ENCODE measurements around the gene GSTO2. TPM values are rescaled to one million over a fixed set of nuclear protein-coding genes. Genes with fewer than 3 reads are reported as not detected.
A peak's percentile ranks its signal among the peaks of the same experiment; 100 is the strongest.

GSTO2 gene
- total RNA-seq, result 1 to 10 TPM in 1 of 2 experiments, under 1 TPM in 1; 0.77 to 1.2 TPM
- polyA plus RNA-seq (2013, experiment 1 of 2), result 0.76 TPM
- 0.88 TPM for polyA plus RNA-seq (2013, experiment 2 of 2)
- 0.55 to 5.0 (median 1.7) reads per million in 172 experiments for total RNA-seq

GRCh38 chr10:104268713-104269645, at the start of gene GSTO2:
GSTO2 (plus strand) TSS chr10:104269184; CDS start chr10:104274916, 5,732 bp downstream.
- ChIA-PET CTCF (interaction anchor here (0.9 to 2.0 kb wide), 5 partner anchors 10 to 37 kb away, joined by 3 to 7 read pairs (median 4); partner anchors contain the start of gene GSTO1), POLR2A (interaction anchor here (0.6 to 7.4 kb wide), 14 partner anchors 8 to 288 kb away, joined by 3 to 102 read pairs (median 5); partner anchors contain the start of genes CFAP43, GSTO1, ITPRIP and SFR1)
- Mint-ChIP-seq H3K27me3 (no peaks in the 10 kb centered on the region), H3K4me1 (ENCODE audit: low read depth) (peaks cover 48% of the 10 kb centered on the region), H3K4me3 (peak within 1 kb of the TSS; percentile 94), H3K27ac (peak within 1 kb of the TSS; percentile 93), H3K36me3 (ENCODE audit: low read depth) (peaks cover 49% of the 10 kb centered on the region), H3K9me3 (no peaks in the 10 kb centered on the region)
- H3K27me3 ChIP-seq (ENCODE audit: control insufficient read depth in 1 of 2, insufficient read depth in 2 of 2, low read length in 2 of 2), result no peaks in the 10 kb centered on the region
- intact Hi-C loops (cut with DNase I, micrococcal nuclease), result loop anchor here (1.0 to 5.0 kb wide), 5 partner anchors 13 to 352 kb away; partner anchors contain the start of genes STN1 (in 2 of the 2), CFAP43 (in 1 of the 2) and ITPRIP (in 1 of the 2)
- peaks cover 24% of the 10 kb centered on the region for H3K4me1 ChIP-seq (ENCODE audit: insufficient read depth, low read length)
- TF ChIP-seq CTCF (IDR thresholded peaks at IDR 0.05), result no peak
- H3K4me3 ChIP-seq (ENCODE audit: low read length), result peak within 1 kb of the TSS; percentile 84
- H3K9me3 ChIP-seq (ENCODE audit: control insufficient read depth in 1 of 2, insufficient read depth in 1 of 2, low read length in 2 of 2), result no peaks in the 10 kb centered on the region
- H3K36me3 ChIP-seq (ENCODE audit: insufficient read depth, low read length), result peaks cover 30% of the 10 kb centered on the region
- DNase-seq (peak; percentile 94 to 100 (median 96)), ATAC-seq (ENCODE audit: poor library complexity) (peak; percentile 89)
- peak within 1 kb of the TSS; percentile 92 for H3K27ac ChIP-seq (ENCODE audit: low read depth in 1 of 2, low read length in 2 of 2)

- no peaks in the 10 kb centered on the region for H3K9me3 ChIP-seq (ENCODE audit: control insufficient read depth in 1 of 2, insufficient read depth in 1 of 2, low read length in 2 of 2)
- Mint-ChIP-seq H3K27ac (no peak overlapping the region), H3K4me3 (no peak overlapping the region), H3K9me3 (no peaks in the 10 kb centered on the region), H3K4me1 (ENCODE audit: low read depth) (no peaks in the 10 kb centered on the region), H3K36me3 (ENCODE audit: low read depth) (no peaks in the 10 kb centered on the region), H3K27me3 (peaks cover 16% of the 10 kb centered on the region)
- no peak overlapping the region for H3K4me3 ChIP-seq (ENCODE audit: low read length)
- no peak for TF ChIP-seq CTCF (IDR thresholded peaks at IDR 0.05)
- ChIA-PET CTCF (no interaction called here), POLR2A (no interaction called here)
- intact Hi-C loops (cut with DNase I, micrococcal nuclease), result no loop called here
- H3K36me3 ChIP-seq (ENCODE audit: insufficient read depth, low read length), result no peaks in the 10 kb centered on the region
- H3K4me1 ChIP-seq (ENCODE audit: insufficient read depth, low read length), result no peaks in the 10 kb centered on the region
- peaks cover 0 to 3% of the 10 kb centered on the region in 2 experiments for H3K27me3 ChIP-seq (ENCODE audit: control insufficient read depth in 1 of 2, insufficient read depth in 2 of 2, low read length in 2 of 2)
- ATAC-seq (ENCODE audit: poor library complexity) (no peak), DNase-seq (no peak)
- no peak overlapping the region for H3K27ac ChIP-seq (ENCODE audit: low read depth in 1 of 2, low read length in 2 of 2)
These were observed 48.5 kb upstream of the GSTO2 start for GRCh38 chr10:104220522-104220921.

GRCh38 chr10:104223304-104223703, 45.7 kb upstream of the GSTO2 start:
- H3K27me3 Mint-ChIP-seq, result peaks cover 16% of the 10 kb centered on the region

More at GRCh38 chr10:104223304-104223703, 45.7 kb upstream of the GSTO2 start:
- no peaks in the 10 kb centered on the region for H3K9me3 Mint-ChIP-seq
- POLR2A ChIA-PET, result no interaction called here
- H3K4me1 Mint-ChIP-seq (ENCODE audit: low read depth), result no peaks in the 10 kb centered on the region
- H3K4me3 Mint-ChIP-seq, result no peak overlapping the region
- no peak overlapping the region for H3K27ac Mint-ChIP-seq
- CTCF ChIA-PET, result interaction anchor here (0.9 to 1.1 kb wide), 2 partner anchors 12 to 31 kb away, joined by 3 read pairs; partner anchors contain the start of gene GSTO1
- no peaks in the 10 kb centered on the region for H3K4me1 ChIP-seq (ENCODE audit: insufficient read depth, low read length)
- H3K27me3 ChIP-seq (ENCODE audit: control insufficient read depth in 1 of 2, insufficient read depth in 2 of 2, low read length in 2 of 2), result peaks cover 0 to 3% of the 10 kb centered on the region in 2 experiments
- no peaks in the 10 kb centered on the region for H3K36me3 ChIP-seq (ENCODE audit: insufficient read depth, low read length)
- ATAC-seq (ENCODE audit: poor library complexity) (no peak), DNase-seq (no peak)
- no peaks in the 10 kb centered on the region for H3K9me3 ChIP-seq (ENCODE audit: control insufficient read depth in 1 of 2, insufficient read depth in 1 of 2, low read length in 2 of 2)
- no peak overlapping the region for H3K4me3 ChIP-seq (ENCODE audit: low read length)
- TF ChIP-seq CTCF (IDR thresholded peaks at IDR 0.05), result no peak
- intact Hi-C loops (cut with DNase I, micrococcal nuclease), result no loop called here
- no peak overlapping the region for H3K27ac ChIP-seq (ENCODE audit: low read depth in 1 of 2, low read length in 2 of 2)
- no peaks in the 10 kb centered on the region for H3K36me3 Mint-ChIP-seq (ENCODE audit: low read depth)

All from CD4-positive, alpha-beta T cell (primary cell).